ENCODE measurements around the gene FLNA. TPM values are rescaled to one million over a fixed set of nuclear protein-coding genes. Genes with fewer than 3 reads are reported as not detected.

Gene FLNA
- total and polyA plus RNA-seq, 7 experiments from 2014 or later: 96.0 to 1,423 (median 462) TPM

- intact Hi-C loops (cut with micrococcal nuclease): no loop called here
- H3K27ac Mint-ChIP-seq: peak overlapping the region in 2 of 9 donors; percentile 63 to 73
- DNase-seq (no peak), ATAC-seq (no peak)
- H3K27me3 ChIP-seq (ENCODE audit: control insufficient read depth in 2 of 2, insufficient read depth in 2 of 2, low read length in 2 of 2): no peaks in the 10 kb centered on the region
- H3K27ac ChIP-seq (ENCODE audit: low read depth, low read length): no peak overlapping the region
- peaks cover 0 to 2% (median 0%) of the 10 kb centered on the region in 11 donors for H3K9me3 Mint-ChIP-seq
- H3K4me1 ChIP-seq (ENCODE audit: control insufficient read depth in 2 of 2, insufficient read depth in 2 of 2, low read length in 2 of 2): peaks cover 10% of the 10 kb centered on the region in 2 donors
- H3K4me1 Mint-ChIP-seq: peaks cover 3 to 14% (median 12%) of the 10 kb centered on the region in 7 donors
- peaks cover 0 to 3% (median 0%) of the 10 kb centered on the region in 5 donors for H3K36me3 Mint-ChIP-seq
- peaks cover 0 to 13% (median 0%) of the 10 kb centered on the region in 3 experiments for H3K36me3 ChIP-seq (ENCODE audit: control insufficient read depth in 2 of 3, insufficient read depth in 3 of 3, low read length in 3 of 3)
- no peaks in the 10 kb centered on the region for H3K27me3 Mint-ChIP-seq
- H3K4me3 Mint-ChIP-seq: peak overlapping the region in 2 of 10 donors; percentile 1 to 38
- POLR2A ChIA-PET: interaction anchor here (0.8 to 2.1 kb wide), 4 partner anchors 9 to 35 kb away, joined by 3 to 12 read pairs (median 8); partner anchors contain the start of genes FLNA and RPL10
- no peak overlapping the region for H3K4me3 ChIP-seq (ENCODE audit: low read length)
- H3K9me3 ChIP-seq (ENCODE audit: control insufficient read depth in 2 of 3, low read length in 3 of 3): no peaks in the 10 kb centered on the region
- CTCF ChIA-PET: interaction anchor here (2.1 kb wide), 1 partner anchor 9 kb away, joined by 5 read pairs; no protein-coding TSS in a partner anchor
Observed at GRCh38 chrX:154382483-154383069, 8.1 kb upstream of the FLNA start.

- H3K4me1 ChIP-seq (ENCODE audit: control insufficient read depth in 2 of 2, insufficient read depth in 2 of 2, low read length in 2 of 2): peaks cover 10 to 16% of the 10 kb centered on the region in 2 donors
- peak overlapping the region in 4 of 10 donors; percentile 29 to 86 (median 77) for H3K4me3 Mint-ChIP-seq
- ChIA-PET POLR2A (interaction anchor here (2.0 kb wide), 1 partner anchor 17 kb away, joined by 12 read pairs; the partner anchor contains the start of gene RPL10), CTCF (interaction anchor here (1.0 kb wide), 1 partner anchor 8 kb away, joined by 4 read pairs; no protein-coding TSS in a partner anchor)
- peaks cover 4 to 18% (median 12%) of the 10 kb centered on the region in 7 donors for H3K4me1 Mint-ChIP-seq
- H3K27me3 ChIP-seq (ENCODE audit: control insufficient read depth in 2 of 2, insufficient read depth in 2 of 2, low read length in 2 of 2): no peaks in the 10 kb centered on the region
- H3K36me3 ChIP-seq (ENCODE audit: control insufficient read depth in 2 of 3, insufficient read depth in 3 of 3, low read length in 3 of 3): peaks cover 0 to 13% (median 0%) of the 10 kb centered on the region in 3 experiments
- DNase-seq (no peak), ATAC-seq (no peak)
- no peak overlapping the region for H3K27ac ChIP-seq (ENCODE audit: low read depth, low read length)
- H3K36me3 Mint-ChIP-seq: peaks cover 0 to 3% (median 0%) of the 10 kb centered on the region in 5 donors
- peak overlapping the region in 4 of 9 donors; percentile 56 to 93 (median 86) for H3K27ac Mint-ChIP-seq
- H3K9me3 Mint-ChIP-seq: peaks cover 0 to 2% (median 0%) of the 10 kb centered on the region in 11 donors
- H3K4me3 ChIP-seq (ENCODE audit: low read length): no peak overlapping the region
- no peaks in the 10 kb centered on the region for H3K27me3 Mint-ChIP-seq
- H3K9me3 ChIP-seq (ENCODE audit: control insufficient read depth in 2 of 3, low read length in 3 of 3): no peaks in the 10 kb centered on the region
- intact Hi-C loops (cut with micrococcal nuclease): no loop called here
Observed at GRCh38 chrX:154381271-154381670, 6.8 kb upstream of the FLNA start.

- H3K27ac Mint-ChIP-seq: peak overlapping the region; percentile 56 to 94 (median 93)
- POLR2A ChIA-PET: interaction anchor here (2.0 kb wide), 1 partner anchor 17 kb away, joined by 12 read pairs; the partner anchor contains the start of gene RPL10
Observed at GRCh38 chrX:154380787-154381186, 6.4 kb upstream of the FLNA start.

GRCh38 chrX:154380153-154380552 lies 5.7 kb upstream of the FLNA start:
- peaks cover 10 to 16% of the 10 kb centered on the region in 2 donors for H3K4me1 ChIP-seq (ENCODE audit: control insufficient read depth in 2 of 2, insufficient read depth in 2 of 2, low read length in 2 of 2)
- peaks cover 0 to 13% (median 0%) of the 10 kb centered on the region in 3 experiments for H3K36me3 ChIP-seq (ENCODE audit: control insufficient read depth in 2 of 3, insufficient read depth in 3 of 3, low read length in 3 of 3)
- H3K4me3 ChIP-seq (ENCODE audit: low read length): peak overlapping the region; percentile 68
- Mint-ChIP-seq H3K4me3 (peak overlapping the region; percentile 73 to 88 (median 84)), H3K4me1 (peaks cover 4 to 20% (median 12%) of the 10 kb centered on the region in 7 donors), H3K9me3 (peaks cover 0 to 2% (median 0%) of the 10 kb centered on the region in 11 donors), H3K36me3 (peaks cover 0 to 3% (median 0%) of the 10 kb centered on the region in 5 donors), H3K27ac (peak overlapping the region; percentile 72 to 94 (median 92)), H3K27me3 (no peaks in the 10 kb centered on the region)
- DNase-seq (no peak), ATAC-seq (no peak)
- H3K9me3 ChIP-seq (ENCODE audit: control insufficient read depth in 2 of 3, low read length in 3 of 3): no peaks in the 10 kb centered on the region
- ChIA-PET CTCF (no interaction called here), POLR2A (interaction anchor here (0.8 to 1.5 kb wide), 4 partner anchors 22 to 453 kb away, joined by 3 to 4 read pairs (median 3); no protein-coding TSS in a partner anchor)
- intact Hi-C loops (cut with micrococcal nuclease): no loop called here
- H3K27me3 ChIP-seq (ENCODE audit: control insufficient read depth in 2 of 2, insufficient read depth in 2 of 2, low read length in 2 of 2): no peaks in the 10 kb centered on the region
- peak overlapping the region; percentile 99 for H3K27ac ChIP-seq (ENCODE audit: low read depth, low read length)

More at GRCh38 chrX:154380787-154381186, 6.4 kb upstream of the FLNA start:
- DNase-seq (no peak), ATAC-seq (no peak)
- H3K27ac ChIP-seq (ENCODE audit: low read depth, low read length): peak overlapping the region; percentile 99
- H3K27me3 Mint-ChIP-seq: no peaks in the 10 kb centered on the region
- no peaks in the 10 kb centered on the region for H3K27me3 ChIP-seq (ENCODE audit: control insufficient read depth in 2 of 2, insufficient read depth in 2 of 2, low read length in 2 of 2)
- peaks cover 0 to 13% (median 0%) of the 10 kb centered on the region in 3 experiments for H3K36me3 ChIP-seq (ENCODE audit: control insufficient read depth in 2 of 3, insufficient read depth in 3 of 3, low read length in 3 of 3)
- H3K4me1 ChIP-seq (ENCODE audit: control insufficient read depth in 2 of 2, insufficient read depth in 2 of 2, low read length in 2 of 2): peaks cover 10 to 16% of the 10 kb centered on the region in 2 donors
- H3K9me3 ChIP-seq (ENCODE audit: control insufficient read depth in 2 of 3, low read length in 3 of 3): no peaks in the 10 kb centered on the region
- H3K36me3 Mint-ChIP-seq: peaks cover 0 to 3% (median 0%) of the 10 kb centered on the region in 5 donors
- intact Hi-C loops (cut with micrococcal nuclease): no loop called here
- peaks cover 0 to 2% (median 0%) of the 10 kb centered on the region in 11 donors for H3K9me3 Mint-ChIP-seq
- H3K4me3 Mint-ChIP-seq: peak overlapping the region; percentile 73 to 88 (median 84)
- H3K4me3 ChIP-seq (ENCODE audit: low read length): no peak overlapping the region
- peaks cover 4 to 18% (median 12%) of the 10 kb centered on the region in 7 donors for H3K4me1 Mint-ChIP-seq
- CTCF ChIA-PET: no interaction called here

GRCh38 chrX:154379569-154379951 lies 5.1 kb upstream of the FLNA start:
- Histone ChIP-seq H3K9me3 (ENCODE audit: control insufficient read depth in 2 of 3, low read length in 3 of 3) (no peaks in the 10 kb centered on the region), H3K4me1 (ENCODE audit: control insufficient read depth in 2 of 2, insufficient read depth in 2 of 2, low read length in 2 of 2) (peaks cover 10 to 16% of the 10 kb centered on the region in 2 donors), H3K27ac (ENCODE audit: low read depth, low read length) (peak overlapping the region; percentile 99), H3K27me3 (ENCODE audit: control insufficient read depth in 2 of 2, insufficient read depth in 2 of 2, low read length in 2 of 2) (no peaks in the 10 kb centered on the region), H3K36me3 (ENCODE audit: control insufficient read depth in 2 of 3, insufficient read depth in 3 of 3, low read length in 3 of 3) (peaks cover 0 to 13% (median 0%) of the 10 kb centered on the region in 3 experiments), H3K4me3 (ENCODE audit: low read length) (peak overlapping the region; percentile 68)
- peaks cover 0 to 3% (median 0%) of the 10 kb centered on the region in 5 donors for H3K36me3 Mint-ChIP-seq
- H3K27ac Mint-ChIP-seq: peak overlapping the region; percentile 72 to 94 (median 92)
- H3K9me3 Mint-ChIP-seq: peaks cover 0 to 2% (median 0%) of the 10 kb centered on the region in 11 donors
- POLR2A ChIA-PET: interaction anchor here (0.8 to 1.5 kb wide), 10 partner anchors 8 to 452 kb away, joined by 3 to 7 read pairs (median 3); partner anchors contain the start of genes IKBKG and RPL10
- DNase-seq (no peak), ATAC-seq (no peak)
- peak overlapping the region; percentile 73 to 88 (median 84) for H3K4me3 Mint-ChIP-seq
- intact Hi-C loops (cut with micrococcal nuclease): loop anchor here (1.0 to 10.0 kb wide), 9 partner anchors 8 to 657 kb away; partner anchors contain the start of genes ARHGAP4 (in 2 of the 2), FAM3A (in 2 of the 2), ABCD1 (in 1 of the 2) and BCAP31 (in 1 of the 2)
- CTCF ChIA-PET: no interaction called here
- no peaks in the 10 kb centered on the region for H3K27me3 Mint-ChIP-seq
- H3K4me1 Mint-ChIP-seq: peaks cover 4 to 21% (median 12%) of the 10 kb centered on the region in 7 donors
